CD8-positive, alpha-beta memory T cell (primary cell): ENCODE data around the gene RNF113A. TPM values are rescaled to one million over a fixed set of nuclear protein-coding genes. Genes with fewer than 3 reads are reported as not detected.

Experiments
- CTCF ChIA-PET: fragments of 350-600 bp; sonication (Branson Sonifier 250); formaldehyde crosslinking; loops from one replicate; lab custom pipeline; 2021; ENCODE audit warnings: antibody characterized with exemption; lab: Charles Lee
- POLR2A ChIA-PET: fragments of 350-600 bp; sonication (Branson Sonifier 250); formaldehyde crosslinking; loops from one replicate; lab custom pipeline; 2021; ENCODE audit warnings: antibody characterized with exemption; lab: Charles Lee
- DNase-seq, 5 donors: peaks; one replicate each; pipeline versions ENCODE4 v3.0.0 to v3.0.0-alpha.2; 2020 to 2022; ENCODE audit warnings: mixed read lengths in 1 of 5
- H3K27ac ChIP-seq: one replicate; pipeline ENCODE4 v1.7.0; 2013; ENCODE audit warnings: low read depth, mild to moderate bottlenecking, low read length, moderate library complexity
- H3K27me3 ChIP-seq: 2 replicates; pipeline ENCODE4 v1.7.0; 2013; ENCODE audit warnings: low read length, mild to moderate bottlenecking; ENCODE audit not compliant: insufficient read depth, poor library complexity, severe bottlenecking
- H3K36me3 ChIP-seq: 2 replicates; pipeline ENCODE4 v1.7.0; 2013; ENCODE audit warnings: mild to moderate bottlenecking, low read length, moderate library complexity; ENCODE audit not compliant: insufficient read depth
- H3K4me1 ChIP-seq: 2 replicates; pipeline ENCODE4 v1.7.0; 2013; ENCODE audit warnings: mild to moderate bottlenecking, low read length, moderate library complexity; ENCODE audit not compliant: insufficient read depth
- H3K4me3 ChIP-seq: 2 replicates; pipeline ENCODE4 v1.7.0; 2013; ENCODE audit warnings: mild to moderate bottlenecking, low read length
- H3K9me3 ChIP-seq: 2 replicates; pipeline ENCODE4 v1.7.0; 2013; ENCODE audit warnings: mild to moderate bottlenecking, low read length
- H3K27ac Mint-ChIP-seq, 8 donors: one replicate each; pipeline ENCODE4 v1.8.0; 2020 to 2021; ENCODE audit warnings: mixed read lengths in 8 of 8, mild to moderate bottlenecking in 6 of 8, inconsistent platforms in 3 of 8, moderate library complexity in 3 of 8
- H3K27me3 Mint-ChIP-seq, 2 donors: one replicate each; pipeline ENCODE4 v1.8.0; 2020 to 2021; ENCODE audit warnings: mixed read lengths in 2 of 2, mild to moderate bottlenecking in 1 of 2, moderate library complexity in 1 of 2
- H3K36me3 Mint-ChIP-seq, 3 donors: one replicate each; pipeline ENCODE4 v1.8.0; 2020 to 2021; ENCODE audit warnings: mixed read lengths in 3 of 3, inconsistent platforms in 1 of 3, mild to moderate bottlenecking in 1 of 3
- H3K4me1 Mint-ChIP-seq, 3 donors: one replicate each; pipeline ENCODE4 v1.8.0; 2020 to 2021; ENCODE audit warnings: mixed read lengths in 3 of 3, inconsistent platforms in 1 of 3, mild to moderate bottlenecking in 1 of 3
- H3K4me3 Mint-ChIP-seq, 7 donors: one replicate each; pipeline ENCODE4 v1.8.0; 2020 to 2021; ENCODE audit warnings: mixed read lengths in 7 of 7, mild to moderate bottlenecking in 6 of 7, moderate library complexity in 4 of 7, inconsistent platforms in 2 of 7
- H3K9me3 Mint-ChIP-seq, 5 donors: one replicate each; pipeline ENCODE4 v1.8.0; 2020 to 2022; ENCODE audit warnings: mixed read lengths in 5 of 5, mild to moderate bottlenecking in 3 of 5, moderate library complexity in 2 of 5, inconsistent platforms in 1 of 5
- polyA plus RNA-seq: library from polyadenylated mRNA; unstranded; fragments of 300-500 nt; fragmentation: Illumina TruSeq; gene quantifications from one replicate; pipeline ENCODE4 v1.2.3, GENCODE V29; 2021
- total RNA-seq, 2 experiments: library from RNA; stranded (reverse); gene quantifications; one replicate each; pipeline ENCODE4 v1.2.3, GENCODE V29; 2021

Gene RNF113A
- total RNA-seq (10 to 100 TPM; 22.9 to 25.1 TPM), polyA plus RNA-seq (59.6 TPM)

DNA sequence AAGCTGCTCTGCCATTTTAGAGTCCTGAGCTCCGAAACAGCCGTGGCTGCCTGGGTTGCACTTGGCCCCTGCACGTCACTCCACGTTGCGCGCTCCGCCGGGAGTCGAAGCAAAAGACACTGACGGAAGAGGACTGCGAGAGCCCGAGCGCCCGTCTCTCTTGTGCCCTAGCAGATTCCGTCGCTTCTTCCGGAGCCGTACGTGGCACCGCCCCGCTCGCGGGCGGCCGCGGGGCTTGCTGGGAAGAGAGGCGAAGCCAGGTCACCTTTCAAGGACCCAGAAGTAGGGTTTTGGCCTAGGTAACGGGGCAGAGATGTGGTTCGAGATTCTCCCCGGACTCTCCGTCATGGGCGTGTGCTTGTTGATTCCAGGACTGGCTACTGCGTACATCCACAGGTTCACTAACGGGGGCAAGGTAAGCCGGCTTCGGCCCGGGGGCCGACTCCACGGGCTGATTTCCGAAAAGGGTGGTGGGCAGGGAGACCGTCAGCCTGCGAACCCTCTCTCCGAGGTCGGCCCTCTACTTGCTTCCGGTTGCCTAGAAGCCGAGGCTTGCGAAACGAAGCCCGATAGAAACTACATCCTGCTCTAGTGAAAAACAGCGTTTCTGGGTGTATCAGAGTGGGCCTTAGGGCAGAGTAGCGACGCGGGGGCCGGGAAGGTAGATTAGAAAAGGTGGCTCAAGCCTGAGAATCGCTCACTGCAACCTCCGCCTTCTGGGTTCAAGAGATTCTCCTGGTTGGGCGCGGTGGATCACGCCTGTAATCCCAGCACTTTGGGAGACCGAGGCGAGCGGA is at the start of gene RNF113A, which contains the start of gene NDUFA1:
RNF113A (minus strand) TSS at position 135 of the 797 bp plus-strand sequence; CDS start at position 15, 120 bp downstream.
NDUFA1 (plus strand) TSS at position 234 of the 797 bp plus-strand sequence; CDS start at position 314, 80 bp downstream.
- Mint-ChIP-seq H3K4me3 (peak within 1 kb of the TSS; percentile 97 to 100 (median 99)), H3K27me3 (peaks cover 0 to 2% of the 10 kb centered on the region in 2 donors), H3K9me3 (peaks cover 0 to 2% (median 0%) of the 10 kb centered on the region in 5 donors), H3K36me3 (peaks cover 0 to 30% (median 3%) of the 10 kb centered on the region in 3 donors), H3K4me1 (peaks cover 26 to 29% (median 28%) of the 10 kb centered on the region in 3 donors), H3K27ac (peak within 1 kb of the TSS; percentile 98 to 100 (median 99))
- no peaks in the 10 kb centered on the region for H3K27me3 ChIP-seq
- no peaks in the 10 kb centered on the region for H3K36me3 ChIP-seq
- H3K4me3 ChIP-seq, result peak within 1 kb of the TSS; percentile 93
- peaks cover 9% of the 10 kb centered on the region for H3K4me1 ChIP-seq
- H3K9me3 ChIP-seq, result no peaks in the 10 kb centered on the region
- H3K27ac ChIP-seq, result peak within 1 kb of the TSS; percentile 95
- peak; percentile 71 to 91 (median 85) for DNase-seq
- ChIA-PET POLR2A (interaction anchor here (0.7 to 2.9 kb wide), 8 partner anchors 19 to 403 kb away, joined by 3 to 29 read pairs (median 5); partner anchors contain the start of genes RPL39, SLC25A5, UBE2A and UPF3B), CTCF (interaction anchor here (2.2 kb wide), 1 partner anchor 16 kb away, joined by 7 read pairs; no protein-coding TSS in a partner anchor)

DNA sequence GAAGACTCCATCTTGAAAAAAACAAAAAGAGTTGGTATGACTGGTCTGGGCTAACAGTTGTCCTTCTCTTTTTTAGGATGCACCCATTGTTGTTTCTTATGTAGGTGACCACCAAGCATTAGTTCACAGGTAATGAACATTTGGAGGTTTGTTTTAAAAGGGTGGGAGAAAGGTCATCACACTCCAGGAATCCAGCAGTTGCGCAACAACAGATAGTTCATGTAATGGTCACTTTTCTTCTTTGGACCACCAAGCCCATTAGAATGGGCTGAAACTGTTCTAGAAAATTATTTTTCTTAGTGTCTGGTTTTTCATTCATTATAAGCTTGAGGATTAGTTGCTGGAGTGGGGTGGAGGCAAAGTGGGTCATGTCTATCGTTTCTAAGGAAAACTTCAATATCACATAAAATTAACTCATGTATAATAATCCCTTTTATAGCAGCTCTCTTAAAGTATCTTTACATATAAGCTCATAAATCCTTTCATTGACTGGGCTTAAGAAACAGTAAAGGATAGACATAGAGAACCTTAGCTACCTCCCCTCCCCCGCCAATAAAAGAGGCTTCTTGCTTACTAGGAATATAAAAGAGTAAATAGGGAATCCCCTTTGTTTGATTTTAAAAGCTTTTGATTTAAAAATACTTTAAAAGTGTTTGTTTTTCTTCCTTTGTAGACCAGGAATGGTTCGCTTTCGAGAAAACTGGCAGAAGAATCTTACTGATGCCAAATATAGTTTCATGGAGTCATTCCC is 48.5 kb upstream of the RNF113A start:
- no peaks in the 10 kb centered on the region for H3K4me1 Mint-ChIP-seq
- ChIA-PET CTCF (no interaction called here), POLR2A (no interaction called here)
- H3K9me3 Mint-ChIP-seq, result no peaks in the 10 kb centered on the region
- H3K27ac Mint-ChIP-seq, result no peak overlapping the region
- H3K4me3 Mint-ChIP-seq, result no peak overlapping the region
- Histone ChIP-seq H3K36me3 (no peaks in the 10 kb centered on the region), H3K27me3 (no peaks in the 10 kb centered on the region), H3K4me1 (no peaks in the 10 kb centered on the region), H3K4me3 (no peak overlapping the region), H3K9me3 (no peaks in the 10 kb centered on the region), H3K27ac (no peak overlapping the region)
- H3K36me3 Mint-ChIP-seq, result peaks cover 0 to 13% (median 4%) of the 10 kb centered on the region in 3 donors
- H3K27me3 Mint-ChIP-seq, result peaks cover 0 to 2% of the 10 kb centered on the region in 2 donors
- no peak for DNase-seq

DNA sequence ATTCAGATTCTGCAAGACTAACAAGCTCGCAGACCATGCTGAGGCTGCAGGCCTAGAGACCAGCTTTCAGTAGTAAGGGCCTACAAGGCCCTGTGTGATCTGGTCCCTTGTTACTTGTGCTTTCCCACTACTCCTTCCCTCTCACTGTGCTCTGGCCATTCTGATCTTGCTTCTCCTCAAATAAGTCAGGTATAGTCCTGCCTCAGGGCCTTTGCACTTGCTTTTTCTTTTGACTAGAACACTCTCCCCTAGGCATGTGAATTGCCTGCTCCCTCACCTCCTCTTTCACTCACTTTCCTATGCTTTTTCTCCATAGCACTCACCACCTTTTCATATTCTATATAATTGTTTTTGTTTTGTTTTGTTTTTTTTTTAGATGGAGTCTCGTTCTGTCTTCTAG is 46.3 kb upstream of the RNF113A start:
- Histone ChIP-seq H3K9me3 (no peaks in the 10 kb centered on the region), H3K36me3 (no peaks in the 10 kb centered on the region), H3K4me1 (no peaks in the 10 kb centered on the region), H3K4me3 (no peak overlapping the region), H3K27ac (no peak overlapping the region), H3K27me3 (no peaks in the 10 kb centered on the region)
- no peak overlapping the region for H3K27ac Mint-ChIP-seq
- no peak for DNase-seq
- ChIA-PET POLR2A (no interaction called here), CTCF (no interaction called here)
- peaks cover 0 to 2% (median 2%) of the 10 kb centered on the region in 3 donors for H3K36me3 Mint-ChIP-seq
- H3K4me3 Mint-ChIP-seq, result peak overlapping the region in 1 of 7 donors; percentile 69
- peaks cover 0 to 2% of the 10 kb centered on the region in 2 donors for H3K27me3 Mint-ChIP-seq
- H3K9me3 Mint-ChIP-seq, result no peaks in the 10 kb centered on the region
- no peaks in the 10 kb centered on the region for H3K4me1 Mint-ChIP-seq

DNA sequence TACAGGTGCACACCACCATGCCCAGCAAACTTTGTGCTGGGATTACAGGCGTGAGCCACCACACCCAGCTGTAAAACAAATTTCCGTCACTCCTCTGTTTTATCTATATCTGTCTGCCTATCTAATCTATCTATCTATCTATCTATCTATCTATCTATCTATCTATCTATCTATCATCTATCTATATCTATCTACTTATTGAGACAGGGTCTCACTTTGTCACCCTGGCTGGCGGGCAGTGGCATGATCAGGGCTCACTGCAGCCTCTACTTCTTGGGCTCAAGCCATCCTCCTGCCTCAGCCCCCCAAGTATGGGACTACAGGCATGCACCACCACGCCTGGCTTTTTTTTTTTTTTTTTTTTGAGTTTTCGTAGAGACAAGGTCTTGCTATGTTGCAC is 44.8 kb upstream of the RNF113A start:
- Mint-ChIP-seq H3K4me1 (no peaks in the 10 kb centered on the region), H3K4me3 (no peak overlapping the region), H3K36me3 (peaks cover 0 to 2% (median 0%) of the 10 kb centered on the region in 3 donors), H3K9me3 (no peaks in the 10 kb centered on the region), H3K27ac (no peak overlapping the region), H3K27me3 (peaks cover 0 to 6% of the 10 kb centered on the region in 2 donors)
- Histone ChIP-seq H3K4me3 (no peak overlapping the region), H3K9me3 (no peaks in the 10 kb centered on the region), H3K27ac (no peak overlapping the region), H3K27me3 (no peaks in the 10 kb centered on the region), H3K4me1 (no peaks in the 10 kb centered on the region), H3K36me3 (no peaks in the 10 kb centered on the region)
- no peak for DNase-seq
- ChIA-PET POLR2A (no interaction called here), CTCF (no interaction called here)

DNA sequence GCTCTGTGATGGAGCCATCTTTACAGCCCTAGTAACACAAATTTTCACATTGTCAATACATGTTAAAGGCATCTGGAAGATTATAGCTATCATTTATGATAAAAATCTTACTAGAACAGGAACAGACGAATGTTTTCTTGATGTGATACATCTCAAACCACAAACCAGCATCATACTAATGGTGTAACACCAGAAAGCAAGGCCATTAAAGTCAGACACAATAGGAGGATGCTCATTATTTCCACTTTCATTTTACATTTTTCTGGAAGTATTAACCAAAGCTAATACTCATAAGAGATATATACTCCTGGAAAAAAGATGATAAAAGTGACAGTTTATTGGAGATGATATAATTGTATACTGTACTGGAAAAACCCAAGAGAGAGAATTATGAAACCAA is 29.4 kb upstream of the RNF113A start:
- H3K27ac ChIP-seq, result no peak overlapping the region
- H3K9me3 Mint-ChIP-seq, result no peaks in the 10 kb centered on the region
- H3K4me3 Mint-ChIP-seq, result no peak overlapping the region
- H3K36me3 Mint-ChIP-seq, result no peaks in the 10 kb centered on the region
- CTCF ChIA-PET, result no interaction called here
- no peaks in the 10 kb centered on the region for H3K36me3 ChIP-seq
- no peaks in the 10 kb centered on the region for H3K27me3 ChIP-seq
- no peak overlapping the region for H3K27ac Mint-ChIP-seq
- H3K4me1 Mint-ChIP-seq, result peaks cover 0 to 5% (median 4%) of the 10 kb centered on the region in 3 donors
- no peaks in the 10 kb centered on the region for H3K9me3 ChIP-seq
- H3K27me3 Mint-ChIP-seq, result peaks cover 0 to 6% of the 10 kb centered on the region in 2 donors
- POLR2A ChIA-PET, result no interaction called here
- no peaks in the 10 kb centered on the region for H3K4me1 ChIP-seq
- H3K4me3 ChIP-seq, result no peak overlapping the region
- no peak for DNase-seq

DNA sequence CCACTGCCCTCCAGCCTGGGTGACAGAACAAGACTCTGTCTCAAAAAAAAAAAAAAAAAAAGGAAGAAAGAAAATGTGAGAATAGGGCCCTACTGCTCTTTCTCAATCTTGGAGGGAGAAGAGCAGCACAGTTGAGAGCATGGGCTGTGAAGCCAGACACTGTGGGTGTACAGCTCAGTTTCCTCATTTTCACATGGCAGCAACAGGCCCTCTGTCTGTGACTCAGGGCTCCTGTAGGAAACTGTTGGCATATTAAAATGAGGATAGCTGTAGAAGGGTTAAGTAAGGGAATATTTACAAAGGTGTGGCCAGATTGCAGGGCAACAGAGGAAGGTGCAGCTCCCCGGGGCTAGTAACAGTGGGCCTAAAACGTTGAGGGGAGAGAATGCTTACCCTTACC is 27.6 kb upstream of the RNF113A start:
- H3K4me3 ChIP-seq, result no peak overlapping the region
- H3K27ac Mint-ChIP-seq, result no peak overlapping the region
- ChIA-PET POLR2A (no interaction called here), CTCF (no interaction called here)
- no peak overlapping the region for H3K4me3 Mint-ChIP-seq
- peaks cover 0 to 5% (median 4%) of the 10 kb centered on the region in 3 donors for H3K4me1 Mint-ChIP-seq
- H3K4me1 ChIP-seq, result no peaks in the 10 kb centered on the region
- peaks cover 0 to 6% of the 10 kb centered on the region in 2 donors for H3K27me3 Mint-ChIP-seq
- no peaks in the 10 kb centered on the region for H3K36me3 ChIP-seq
- H3K27me3 ChIP-seq, result no peaks in the 10 kb centered on the region
- no peak overlapping the region for H3K27ac ChIP-seq
- H3K36me3 Mint-ChIP-seq, result no peaks in the 10 kb centered on the region
- no peaks in the 10 kb centered on the region for H3K9me3 ChIP-seq
- H3K9me3 Mint-ChIP-seq, result no peaks in the 10 kb centered on the region
- DNase-seq, result no peak

DNA sequence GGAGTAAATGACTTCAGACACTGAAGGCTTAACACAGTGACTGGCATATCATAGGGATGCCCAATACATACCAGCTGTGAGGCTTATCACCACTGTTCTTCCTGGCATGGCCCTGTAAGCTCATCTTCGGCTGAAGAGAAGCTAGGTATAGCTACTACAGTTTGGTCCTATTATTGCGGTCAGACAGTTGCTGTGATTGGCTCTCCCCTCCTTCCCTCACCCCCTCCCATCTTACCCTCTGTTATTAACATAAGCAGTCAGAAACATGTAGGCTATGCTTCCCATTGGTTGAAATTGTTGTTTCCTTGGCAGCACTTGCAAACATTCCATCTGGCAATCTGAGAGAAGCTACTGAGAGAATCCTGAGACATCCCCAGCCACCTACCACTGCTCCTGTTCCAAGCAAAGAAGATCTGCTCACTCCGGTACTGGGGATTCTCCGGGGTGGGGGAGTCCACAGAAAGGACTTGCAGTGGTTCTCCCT is 24.4 kb upstream of the RNF113A start, which contains the start of gene AKAP14:
AKAP14 (plus strand) TSS at position 51 of the 484 bp plus-strand sequence. CDS start 7,331 bp downstream, outside the sequence.
- CTCF ChIA-PET, result no interaction called here
- peaks cover 0 to 10% of the 10 kb centered on the region in 2 donors for H3K27me3 Mint-ChIP-seq

More for the DNA sequence above, 24.4 kb upstream of the RNF113A start, which contains the start of gene AKAP14:
- Histone ChIP-seq H3K4me1 (no peaks in the 10 kb centered on the region), H3K36me3 (no peaks in the 10 kb centered on the region), H3K9me3 (no peaks in the 10 kb centered on the region), H3K27ac (no peak within 1 kb of the TSS), H3K27me3 (no peaks in the 10 kb centered on the region), H3K4me3 (no peak within 1 kb of the TSS)
- POLR2A ChIA-PET, result no interaction called here
- Mint-ChIP-seq H3K4me3 (no peak within 1 kb of the TSS), H3K27ac (no peak within 1 kb of the TSS), H3K9me3 (no peaks in the 10 kb centered on the region), H3K36me3 (no peaks in the 10 kb centered on the region), H3K4me1 (peaks cover 0 to 3% (median 2%) of the 10 kb centered on the region in 3 donors)
- no peak for DNase-seq
